Measurements from ENCODE around the gene SPZ1.
"Not testable (repeated sequence)": the region's sequence is repeated elsewhere in the genome, so short reads cannot be mapped to it uniquely, and the experiment has no call there.

The SPZ1 gene

GRCh38 chr5:80299601-80300000 is 20.2 kb upstream of the SPZ1 start:
- Histone ChIP-seq H3K36me3 (ENCODE audit: insufficient read depth, low read length) (no peaks in the 10 kb centered on the region), H3K4me1 (ENCODE audit: insufficient read depth, low read length) (peaks cover 3% of the 10 kb centered on the region; the same call in 1 of the 2 replicates), H3K27me3 (ENCODE audit: insufficient read depth, low read length) (no peaks in the 10 kb centered on the region), H3K9ac (ENCODE audit: low read depth, low read length) (no peak overlapping the region), H3K4me3 (ENCODE audit: low read length) (no peak overlapping the region), H3K9me3 (ENCODE audit: insufficient read depth, low read depth, low read length) (no peaks in the 10 kb centered on the region), H3K27ac (ENCODE audit: low read depth, low read length) (no peak overlapping the region)
- 94% methylated on average over 8 of the region's 8 CpGs for WGBS

DNA sequence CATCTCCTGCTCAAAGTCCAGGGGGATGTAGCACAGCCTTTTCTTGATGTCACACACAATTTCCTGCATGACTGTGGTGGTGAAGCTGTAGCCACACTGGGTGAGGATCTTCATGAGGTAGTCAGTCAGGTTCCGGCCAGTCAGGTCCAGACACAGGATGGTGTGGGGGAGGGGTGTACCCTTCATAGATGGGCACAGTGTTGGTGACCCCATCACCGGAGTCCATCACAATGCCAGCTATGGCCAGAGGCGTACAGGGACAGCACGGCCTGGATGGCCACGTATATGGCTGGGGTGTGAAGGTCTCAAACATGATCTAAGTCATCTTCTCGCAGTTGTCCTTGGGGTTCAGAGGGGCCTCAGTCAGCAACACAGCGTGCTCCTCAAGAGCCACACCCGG is 19.7 kb upstream of the SPZ1 start:
- Histone ChIP-seq H3K27ac (ENCODE audit: low read depth, low read length) (no peak overlapping the region), H3K4me1 (ENCODE audit: insufficient read depth, low read length) (peaks cover 6% of the 10 kb centered on the region; the same call in 1 of the 2 replicates), H3K4me3 (ENCODE audit: low read length) (no peak overlapping the region), H3K9ac (ENCODE audit: low read depth, low read length) (no peak overlapping the region), H3K9me3 (ENCODE audit: insufficient read depth, low read depth, low read length) (no peaks in the 10 kb centered on the region), H3K36me3 (ENCODE audit: insufficient read depth, low read length) (no peaks in the 10 kb centered on the region), H3K27me3 (ENCODE audit: insufficient read depth, low read length) (no peaks in the 10 kb centered on the region)
- WGBS = 78% methylated on average over 8 of the region's 8 CpGs

- H3K4me3 ChIP-seq (ENCODE audit: low read length); H3K4me1 ChIP-seq (ENCODE audit: insufficient read depth, low read length); H3K27me3 ChIP-seq (ENCODE audit: insufficient read depth, low read length); H3K27ac ChIP-seq (ENCODE audit: low read depth, low read length); H3K9ac ChIP-seq (ENCODE audit: low read depth, low read length); H3K9me3 ChIP-seq (ENCODE audit: insufficient read depth, low read depth, low read length); H3K36me3 ChIP-seq (ENCODE audit: insufficient read depth, low read length): not testable (repeated sequence)
- 96% methylated on average over 20 of the region's 27 CpGs for WGBS
Observed at GRCh38 chr5:80300796-80301195, 19.0 kb upstream of the SPZ1 start.

DNA sequence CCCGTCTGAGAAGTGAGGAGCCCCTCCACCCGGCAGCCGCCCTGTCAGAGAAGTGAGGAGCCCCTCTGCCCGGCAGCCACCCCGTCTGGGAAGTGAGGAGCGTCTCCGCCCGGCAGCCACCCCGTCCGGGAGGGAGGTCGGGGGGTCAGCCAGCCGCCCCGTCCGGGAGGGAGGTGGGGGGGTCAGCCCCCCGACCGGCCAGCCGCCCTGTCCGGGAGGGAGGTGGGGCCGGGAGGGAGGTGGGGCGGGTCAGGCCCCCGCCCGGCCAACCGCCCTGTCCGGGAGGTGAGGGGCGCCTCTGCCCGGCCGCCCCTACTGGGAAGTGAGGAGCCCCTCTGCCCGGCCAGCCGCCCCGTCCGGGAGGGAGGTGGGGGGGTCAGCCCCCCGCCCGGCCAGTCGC is 18.5 kb upstream of the SPZ1 start:
- 100% methylated on average over 1 of the region's 34 CpGs for WGBS
- not testable (repeated sequence) for H3K9ac ChIP-seq (ENCODE audit: low read depth, low read length); H3K4me3 ChIP-seq (ENCODE audit: low read length); H3K27ac ChIP-seq (ENCODE audit: low read depth, low read length); H3K9me3 ChIP-seq (ENCODE audit: insufficient read depth, low read depth, low read length); H3K36me3 ChIP-seq (ENCODE audit: insufficient read depth, low read length); H3K4me1 ChIP-seq (ENCODE audit: insufficient read depth, low read length); H3K27me3 ChIP-seq (ENCODE audit: insufficient read depth, low read length)

DNA sequence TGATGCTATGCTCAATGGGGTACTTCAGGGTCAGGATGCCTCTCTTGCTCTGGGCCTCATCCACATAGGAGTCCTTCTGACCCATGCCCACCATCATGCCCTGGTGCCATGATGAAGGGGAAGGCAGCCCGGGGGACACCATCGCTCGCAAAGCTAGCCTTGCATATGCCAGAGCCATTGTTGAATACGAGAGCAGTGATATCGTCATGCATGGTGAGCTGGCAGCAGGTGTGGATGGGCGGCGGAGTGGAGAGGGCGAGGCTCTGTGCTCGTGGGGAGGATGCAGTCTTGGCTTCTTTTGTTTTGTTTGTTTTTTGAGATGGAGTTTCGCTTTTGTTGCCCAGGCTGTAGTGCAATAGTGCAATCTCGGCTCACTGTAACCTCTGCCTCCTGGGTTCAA is 17.2 kb upstream of the SPZ1 start:
- Histone ChIP-seq H3K27me3 (ENCODE audit: insufficient read depth, low read length) (no peaks in the 10 kb centered on the region), H3K9me3 (ENCODE audit: insufficient read depth, low read depth, low read length) (no peaks in the 10 kb centered on the region), H3K4me1 (ENCODE audit: insufficient read depth, low read length) (peaks cover 6% of the 10 kb centered on the region; the same call in 1 of the 2 replicates), H3K36me3 (ENCODE audit: insufficient read depth, low read length) (no peaks in the 10 kb centered on the region), H3K4me3 (ENCODE audit: low read length) (no peak overlapping the region), H3K9ac (ENCODE audit: low read depth, low read length) (no peak overlapping the region), H3K27ac (ENCODE audit: low read depth, low read length) (no peak overlapping the region)
- WGBS = 95% methylated on average over 11 of the region's 11 CpGs

GRCh38 chr5:80308526-80308925 is 11.3 kb upstream of the SPZ1 start:
- Histone ChIP-seq H3K9me3 (ENCODE audit: insufficient read depth, low read depth, low read length) (peaks cover 9% of the 10 kb centered on the region), H3K9ac (ENCODE audit: low read depth, low read length) (no peak overlapping the region), H3K4me1 (ENCODE audit: insufficient read depth, low read length) (peaks cover 6% of the 10 kb centered on the region; the same call in 1 of the 2 replicates), H3K27ac (ENCODE audit: low read depth, low read length) (no peak overlapping the region), H3K27me3 (ENCODE audit: insufficient read depth, low read length) (no peaks in the 10 kb centered on the region), H3K36me3 (ENCODE audit: insufficient read depth, low read length) (no peaks in the 10 kb centered on the region), H3K4me3 (ENCODE audit: low read length) (no peak overlapping the region)
- 79% methylated on average over 11 of the region's 11 CpGs for WGBS

GRCh38 chr5:80309871-80310665 is 9.7 kb upstream of the SPZ1 start:
- WGBS = 87% methylated on average over 34 of the region's 34 CpGs
- H3K27ac ChIP-seq (ENCODE audit: low read depth, low read length) = no peak overlapping the region
- H3K4me3 ChIP-seq (ENCODE audit: low read length) = no peak overlapping the region
- H3K27me3 ChIP-seq (ENCODE audit: insufficient read depth, low read length) = no peaks in the 10 kb centered on the region
- peaks cover 9% of the 10 kb centered on the region for H3K9me3 ChIP-seq (ENCODE audit: insufficient read depth, low read depth, low read length)
- no peak overlapping the region for H3K9ac ChIP-seq (ENCODE audit: low read depth, low read length)
- no peaks in the 10 kb centered on the region for H3K36me3 ChIP-seq (ENCODE audit: insufficient read depth, low read length)
- H3K4me1 ChIP-seq (ENCODE audit: insufficient read depth, low read length) = no peaks in the 10 kb centered on the region

- 95% methylated on average over 1 of the region's 1 CpG for WGBS
- no peaks in the 10 kb centered on the region for H3K36me3 ChIP-seq (ENCODE audit: insufficient read depth, low read length)
- no peak overlapping the region for H3K9ac ChIP-seq (ENCODE audit: low read depth, low read length)
- no peaks in the 10 kb centered on the region for H3K27me3 ChIP-seq (ENCODE audit: insufficient read depth, low read length)
- no peaks in the 10 kb centered on the region for H3K4me1 ChIP-seq (ENCODE audit: insufficient read depth, low read length)
- no peak overlapping the region for H3K27ac ChIP-seq (ENCODE audit: low read depth, low read length)
- H3K4me3 ChIP-seq (ENCODE audit: low read length) = no peak overlapping the region
- peaks cover 6% of the 10 kb centered on the region for H3K9me3 ChIP-seq (ENCODE audit: insufficient read depth, low read depth, low read length)
Observed at GRCh38 chr5:80315244-80315643, 4.6 kb upstream of the SPZ1 start.

DNA sequence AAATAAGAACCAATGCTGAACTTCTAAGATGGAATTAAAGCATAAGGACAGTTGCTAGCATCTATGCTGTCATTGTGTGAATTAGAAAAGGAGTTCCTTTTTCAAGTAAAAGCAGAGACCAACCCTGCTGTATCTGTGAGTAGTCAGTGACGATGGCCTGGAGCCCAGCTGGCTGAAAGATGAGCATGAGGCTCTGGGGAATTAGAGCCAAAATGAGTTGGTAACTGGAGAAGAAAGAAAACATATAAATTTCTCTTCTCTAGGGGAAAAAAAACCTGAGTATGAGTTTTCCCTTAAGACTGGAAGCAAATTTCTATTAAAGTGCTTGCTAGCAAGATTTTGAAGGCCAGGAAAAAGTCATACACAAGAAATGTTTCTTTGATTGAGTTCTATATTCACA is 1.6 kb upstream of the SPZ1 start:
- H3K4me3 ChIP-seq (ENCODE audit: low read length) = no peak overlapping the region
- H3K27me3 ChIP-seq (ENCODE audit: insufficient read depth, low read length) = no peaks in the 10 kb centered on the region
- H3K9me3 ChIP-seq (ENCODE audit: insufficient read depth, low read depth, low read length) = no peaks in the 10 kb centered on the region
- H3K27ac ChIP-seq (ENCODE audit: low read depth, low read length) = no peak overlapping the region
- H3K4me1 ChIP-seq (ENCODE audit: insufficient read depth, low read length) = no peaks in the 10 kb centered on the region
- no peaks in the 10 kb centered on the region for H3K36me3 ChIP-seq (ENCODE audit: insufficient read depth, low read length)
- WGBS = 85% methylated on average over 1 of the region's 1 CpG
- H3K9ac ChIP-seq (ENCODE audit: low read depth, low read length) = no peak overlapping the region

DNA sequence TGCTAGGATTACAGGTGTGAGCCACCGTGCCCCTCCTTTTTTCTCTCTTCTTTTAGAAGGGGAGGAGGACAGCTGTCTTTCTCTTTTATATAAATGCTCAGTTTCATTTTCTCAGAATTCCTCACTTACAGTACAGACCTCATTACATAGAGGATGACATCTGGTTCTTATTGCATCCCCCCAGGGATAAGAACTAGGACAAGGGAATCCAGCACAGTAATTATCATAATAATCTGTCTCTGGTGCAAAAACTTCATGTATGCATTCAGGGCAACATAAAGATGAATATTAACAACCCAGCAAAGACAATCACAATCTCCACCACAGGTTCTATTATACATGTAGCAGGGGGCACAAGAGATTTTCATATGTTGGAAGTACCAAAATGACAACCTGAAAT is 5.1 kb downstream of the SPZ1 start:
- Histone ChIP-seq H3K4me3 (ENCODE audit: low read length) (no peak overlapping the region), H3K9me3 (ENCODE audit: insufficient read depth, low read depth, low read length) (no peaks in the 10 kb centered on the region), H3K9ac (ENCODE audit: low read depth, low read length) (no peak overlapping the region), H3K27ac (ENCODE audit: low read depth, low read length) (no peak overlapping the region), H3K27me3 (ENCODE audit: insufficient read depth, low read length) (no peaks in the 10 kb centered on the region), H3K4me1 (ENCODE audit: insufficient read depth, low read length) (no peaks in the 10 kb centered on the region), H3K36me3 (ENCODE audit: insufficient read depth, low read length) (no peaks in the 10 kb centered on the region)
- 60% methylated on average over 1 of the region's 1 CpG for WGBS

- no peaks in the 10 kb centered on the region for H3K9me3 ChIP-seq (ENCODE audit: insufficient read depth, low read depth, low read length)
- no peaks in the 10 kb centered on the region for H3K36me3 ChIP-seq (ENCODE audit: insufficient read depth, low read length)
- H3K4me3 ChIP-seq (ENCODE audit: low read length) = no peak overlapping the region
- no peaks in the 10 kb centered on the region for H3K27me3 ChIP-seq (ENCODE audit: insufficient read depth, low read length)
- H3K4me1 ChIP-seq (ENCODE audit: insufficient read depth, low read length) = no peaks in the 10 kb centered on the region
- 100% methylated on average over 1 of the region's 1 CpG for WGBS
- no peak overlapping the region for H3K27ac ChIP-seq (ENCODE audit: low read depth, low read length)
- H3K9ac ChIP-seq (ENCODE audit: low read depth, low read length) = no peak overlapping the region
Observed at GRCh38 chr5:80326468-80326867, 6.7 kb downstream of the SPZ1 start.

- Histone ChIP-seq H3K9me3 (ENCODE audit: insufficient read depth, low read depth, low read length) (no peaks in the 10 kb centered on the region), H3K4me3 (ENCODE audit: low read length) (no peak overlapping the region), H3K27ac (ENCODE audit: low read depth, low read length) (no peak overlapping the region), H3K36me3 (ENCODE audit: insufficient read depth, low read length) (no peaks in the 10 kb centered on the region), H3K27me3 (ENCODE audit: insufficient read depth, low read length) (no peaks in the 10 kb centered on the region; the same call in 1 of the 2 replicates), H3K4me1 (ENCODE audit: insufficient read depth, low read length) (no peaks in the 10 kb centered on the region), H3K9ac (ENCODE audit: low read depth, low read length) (no peak overlapping the region)
- 90% methylated on average over 6 of the region's 7 CpGs for WGBS
Observed at GRCh38 chr5:80337379-80337778, 17.6 kb downstream of the SPZ1 start.
